ENCODE data around the gene SLC9A9. TPM values are rescaled to one million over a fixed set of nuclear protein-coding genes. Genes with fewer than 3 reads are reported as not detected.

Gene SLC9A9
- polyA plus RNA-seq, 1 of the 3 experiments (the other 2 are of a cell fraction): 0.05 TPM

DNA sequence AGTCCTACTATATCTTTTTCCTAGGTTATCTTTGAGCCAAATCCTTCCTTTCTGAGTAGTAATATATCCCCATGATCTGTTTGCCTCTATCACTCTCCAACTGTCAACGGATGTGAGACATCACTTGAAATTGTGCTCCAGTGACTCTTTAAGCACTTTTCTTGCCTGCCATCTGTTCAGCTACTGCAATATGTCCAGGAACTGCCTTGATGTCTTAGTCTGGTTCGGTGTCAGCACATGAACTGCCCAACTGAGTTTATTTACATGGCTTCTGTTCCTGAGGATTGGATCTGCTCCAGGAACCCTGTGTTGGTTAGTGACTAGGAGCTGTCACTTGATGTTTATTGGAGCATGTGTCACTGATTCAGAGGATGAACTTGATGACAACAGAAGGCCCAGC lies 116.5 kb downstream of the SLC9A9 start:
- Histone ChIP-seq H3K36me3 (replicated peaks in 1 of 2; ENCODE audit: control insufficient read depth in 1 of 2, insufficient read depth in 2 of 2, low read length in 1 of 2) (no peaks in the 10 kb centered on the region), H3K4me2 (no peak overlapping the region), H3F3A (replicated peaks; ENCODE audit: insufficient read depth) (no peaks in the 10 kb centered on the region), H3K4me1 (ENCODE audit: control insufficient read depth in 1 of 2, insufficient read depth in 2 of 2, low read depth in 1 of 2, low read length in 1 of 2) (no peaks in the 10 kb centered on the region), H3K9me3 (no peaks in the 10 kb centered on the region), H3K9ac (no peak overlapping the region), H3K27me3 (ENCODE audit: insufficient read depth) (no peaks in the 10 kb centered on the region), H4K20me1 (ENCODE audit: insufficient read depth) (no peaks in the 10 kb centered on the region), H3K79me2 (ENCODE audit: insufficient read depth) (no peaks in the 10 kb centered on the region), H2AFZ (ENCODE audit: low read depth) (no peak overlapping the region), H3K27ac (ENCODE audit: low read depth in 2 of 2, low read length in 1 of 2) (no peak overlapping the region), H3K9me2 (no peaks in the 10 kb centered on the region), H3K4me3 (ENCODE audit: low read depth in 2 of 2, low read length in 1 of 2) (no peak overlapping the region)
- TF ChIP-seq EZH2phosphoT487 (IDR thresholded peaks at IDR 0.05; ENCODE audit: borderline replicate concordance, low read depth): no peak
- no peak for TF ChIP-seq GABPA (IDR thresholded peaks at IDR 0.05; ENCODE audit: low read depth)
- 0% methylated on average over 2 of the region's 2 CpGs for WGBS (ENCODE audit: low lambda C conversion rate)
- no peak for DNase-seq
- CTCF ChIA-PET: no interaction called here
- POLR2A ChIA-PET: no interaction called here

DNA sequence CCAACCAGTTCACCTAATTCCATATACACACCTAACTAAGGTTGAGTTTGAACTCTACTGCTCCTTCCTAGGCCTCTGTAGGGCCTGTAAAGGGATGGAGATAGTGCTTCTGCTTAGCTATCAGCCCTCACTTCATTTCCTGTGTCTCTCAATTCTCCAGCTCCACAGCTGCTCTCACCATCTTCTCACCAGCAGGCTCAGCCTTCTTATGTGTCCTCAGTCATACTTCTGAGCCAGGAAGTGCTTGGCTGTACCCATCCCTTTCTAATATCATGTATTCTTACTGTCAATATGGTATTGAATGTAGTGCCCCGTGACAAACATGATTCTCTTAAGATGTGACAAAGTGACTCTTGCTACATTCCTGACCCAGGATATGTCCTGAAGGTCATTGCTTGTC lies 116.9 kb downstream of the SLC9A9 start:
- Histone ChIP-seq H3K79me2 (ENCODE audit: insufficient read depth) (no peaks in the 10 kb centered on the region), H3K4me1 (ENCODE audit: control insufficient read depth in 1 of 2, insufficient read depth in 2 of 2, low read depth in 1 of 2, low read length in 1 of 2) (no peaks in the 10 kb centered on the region), H3F3A (replicated peaks; ENCODE audit: insufficient read depth) (no peaks in the 10 kb centered on the region), H3K9me2 (no peaks in the 10 kb centered on the region), H3K9me3 (no peaks in the 10 kb centered on the region), H3K4me3 (ENCODE audit: low read depth in 2 of 2, low read length in 1 of 2) (no peak overlapping the region), H3K9ac (no peak overlapping the region), H4K20me1 (ENCODE audit: insufficient read depth) (no peaks in the 10 kb centered on the region), H3K4me2 (no peak overlapping the region), H3K27ac (ENCODE audit: low read depth in 2 of 2, low read length in 1 of 2) (no peak overlapping the region), H2AFZ (ENCODE audit: low read depth) (no peak overlapping the region), H3K27me3 (ENCODE audit: insufficient read depth) (no peaks in the 10 kb centered on the region), H3K36me3 (replicated peaks in 1 of 2; ENCODE audit: control insufficient read depth in 1 of 2, insufficient read depth in 2 of 2, low read length in 1 of 2) (no peaks in the 10 kb centered on the region)
- WGBS (ENCODE audit: low lambda C conversion rate): 0% methylated on average over 1 of the region's 1 CpG
- CTCF ChIA-PET: no interaction called here
- POLR2A ChIA-PET: no interaction called here
- no peak for DNase-seq
- TF ChIP-seq, protein P1, sequence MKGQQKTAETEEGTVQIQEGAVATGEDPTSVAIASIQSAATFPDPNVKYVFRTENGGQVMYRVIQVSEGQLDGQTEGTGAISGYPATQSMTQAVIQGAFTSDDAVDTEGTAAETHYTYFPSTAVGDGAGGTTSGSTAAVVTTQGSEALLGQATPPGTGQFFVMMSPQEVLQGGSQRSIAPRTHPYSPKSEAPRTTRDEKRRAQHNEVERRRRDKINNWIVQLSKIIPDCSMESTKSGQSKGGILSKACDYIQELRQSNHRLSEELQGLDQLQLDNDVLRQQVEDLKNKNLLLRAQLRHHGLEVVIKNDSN (IDR thresholded peaks at IDR 0.05; ENCODE audit: borderline replicate concordance, low read depth): no peak
- TF ChIP-seq SMC3 (IDR thresholded peaks at IDR 0.05; ENCODE audit: low read depth, low read length): no peak
- TF ChIP-seq, protein P2, sequence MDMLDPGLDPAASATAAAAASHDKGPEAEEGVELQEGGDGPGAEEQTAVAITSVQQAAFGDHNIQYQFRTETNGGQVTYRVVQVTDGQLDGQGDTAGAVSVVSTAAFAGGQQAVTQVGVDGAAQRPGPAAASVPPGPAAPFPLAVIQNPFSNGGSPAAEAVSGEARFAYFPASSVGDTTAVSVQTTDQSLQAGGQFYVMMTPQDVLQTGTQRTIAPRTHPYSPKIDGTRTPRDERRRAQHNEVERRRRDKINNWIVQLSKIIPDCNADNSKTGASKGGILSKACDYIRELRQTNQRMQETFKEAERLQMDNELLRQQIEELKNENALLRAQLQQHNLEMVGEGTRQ (IDR thresholded peaks at IDR 0.05; ENCODE audit: borderline replicate concordance, low read depth, low read length): no peak
- TF ChIP-seq NRF1 (IDR thresholded peaks at IDR 0.05; ENCODE audit: low read depth, low read length): no peak
- TF ChIP-seq RXRA (IDR thresholded peaks at IDR 0.05; ENCODE audit: borderline replicate concordance, low read depth): no peak
- no peak for TF ChIP-seq YY1 (IDR thresholded peaks at IDR 0.05; ENCODE audit: low read depth)
- TF ChIP-seq, protein P3, sequence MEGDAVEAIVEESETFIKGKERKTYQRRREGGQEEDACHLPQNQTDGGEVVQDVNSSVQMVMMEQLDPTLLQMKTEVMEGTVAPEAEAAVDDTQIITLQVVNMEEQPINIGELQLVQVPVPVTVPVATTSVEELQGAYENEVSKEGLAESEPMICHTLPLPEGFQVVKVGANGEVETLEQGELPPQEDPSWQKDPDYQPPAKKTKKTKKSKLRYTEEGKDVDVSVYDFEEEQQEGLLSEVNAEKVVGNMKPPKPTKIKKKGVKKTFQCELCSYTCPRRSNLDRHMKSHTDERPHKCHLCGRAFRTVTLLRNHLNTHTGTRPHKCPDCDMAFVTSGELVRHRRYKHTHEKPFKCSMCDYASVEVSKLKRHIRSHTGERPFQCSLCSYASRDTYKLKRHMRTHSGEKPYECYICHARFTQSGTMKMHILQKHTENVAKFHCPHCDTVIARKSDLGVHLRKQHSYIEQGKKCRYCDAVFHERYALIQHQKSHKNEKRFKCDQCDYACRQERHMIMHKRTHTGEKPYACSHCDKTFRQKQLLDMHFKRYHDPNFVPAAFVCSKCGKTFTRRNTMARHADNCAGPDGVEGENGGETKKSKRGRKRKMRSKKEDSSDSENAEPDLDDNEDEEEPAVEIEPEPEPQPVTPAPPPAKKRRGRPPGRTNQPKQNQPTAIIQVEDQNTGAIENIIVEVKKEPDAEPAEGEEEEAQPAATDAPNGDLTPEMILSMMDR (IDR thresholded peaks at IDR 0.05): no peak
- TF ChIP-seq TCF12 (IDR thresholded peaks at IDR 0.05): no peak
- no peak for TF ChIP-seq TEAD4 (IDR thresholded peaks at IDR 0.05; ENCODE audit: borderline replicate concordance, insufficient read depth)
- TF ChIP-seq FOXJ3 (CRISPR knock-in tag; IDR thresholded peaks at IDR 0.05): no peak
- TF ChIP-seq JUND (IDR thresholded peaks at IDR 0.05): no peak
- no peak for TF ChIP-seq EZH2phosphoT487 (IDR thresholded peaks at IDR 0.05; ENCODE audit: borderline replicate concordance, low read depth)
- TF ChIP-seq GABPA (IDR thresholded peaks at IDR 0.05; ENCODE audit: low read depth): no peak
- TF ChIP-seq RCOR1 (IDR thresholded peaks at IDR 0.05; ENCODE audit: low read length): no peak
- TF ChIP-seq GATA2 (CRISPR knock-in tag; IDR thresholded peaks at IDR 0.05): no peak
- no peak for TF ChIP-seq RFX5 (IDR thresholded peaks at IDR 0.05; ENCODE audit: low read length)
- TF ChIP-seq SIN3A (IDR thresholded peaks at IDR 0.05; ENCODE audit: borderline replicate concordance, low read depth, low read length): no peak
- TF ChIP-seq, protein P4, sequence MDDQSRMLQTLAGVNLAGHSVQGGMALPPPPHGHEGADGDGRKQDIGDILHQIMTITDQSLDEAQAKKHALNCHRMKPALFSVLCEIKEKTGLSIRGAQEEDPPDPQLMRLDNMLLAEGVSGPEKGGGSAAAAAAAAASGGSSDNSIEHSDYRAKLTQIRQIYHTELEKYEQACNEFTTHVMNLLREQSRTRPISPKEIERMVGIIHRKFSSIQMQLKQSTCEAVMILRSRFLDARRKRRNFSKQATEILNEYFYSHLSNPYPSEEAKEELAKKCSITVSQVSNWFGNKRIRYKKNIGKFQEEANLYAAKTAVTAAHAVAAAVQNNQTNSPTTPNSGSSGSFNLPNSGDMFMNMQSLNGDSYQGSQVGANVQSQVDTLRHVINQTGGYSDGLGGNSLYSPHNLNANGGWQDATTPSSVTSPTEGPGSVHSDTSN (IDR thresholded peaks at IDR 0.05): no peak

Data from SK-N-SH (cell line).